H9 (cell line): ENCODE data around the gene OLR1. TPM values are rescaled to one million over a fixed set of nuclear protein-coding genes. Genes with fewer than 3 reads are reported as not detected.

ENCODE experiments used
- DNase-seq: peaks from one replicate; pipeline ENCODE4 v3.0.0-alpha.2; 2017
- H2AFZ ChIP-seq: one replicate; pipeline ENCODE4 v1.6.1; 2013; ENCODE audit warnings: mild to moderate bottlenecking, low read length, control low read depth, moderate library complexity
- H2AK5ac ChIP-seq: 2 replicates; pipeline ENCODE4 v1.6.1; 2013; ENCODE audit warnings: low read length, control low read depth, mixed read lengths; ENCODE audit not compliant: insufficient read length
- H2BK120ac ChIP-seq: one replicate; pipeline ENCODE4 v1.6.1; 2013; ENCODE audit warnings: low read depth, mild to moderate bottlenecking, low read length, control low read depth, inconsistent platforms; ENCODE audit not compliant: poor library complexity, severe bottlenecking
- H2BK12ac ChIP-seq: 2 replicates; pipeline ENCODE4 v1.6.1; 2013; ENCODE audit warnings: low read length, control low read depth, mixed read lengths, low read depth; ENCODE audit not compliant: insufficient read length
- H2BK15ac ChIP-seq: 2 replicates; pipeline ENCODE4 v1.6.1; 2013; ENCODE audit warnings: low read depth, low read length, control low read depth
- H2BK20ac ChIP-seq: one replicate; pipeline ENCODE4 v1.6.1; 2013; ENCODE audit warnings: low read depth, mild to moderate bottlenecking, low read length, control low read depth, inconsistent platforms; ENCODE audit not compliant: poor library complexity, severe bottlenecking
- H2BK5ac ChIP-seq: 2 replicates; pipeline ENCODE4 v1.6.1; 2013; ENCODE audit warnings: low read length, control low read depth, mixed read lengths; ENCODE audit not compliant: insufficient read length
- H3K14ac ChIP-seq: 2 replicates; pipeline ENCODE4 v1.6.1; 2013; ENCODE audit warnings: low read length, control low read depth; ENCODE audit not compliant: insufficient read depth
- H3K18ac ChIP-seq: 2 replicates; pipeline ENCODE4 v1.6.1; 2013; ENCODE audit warnings: low read depth, mild to moderate bottlenecking, mixed read lengths, low read length, control low read depth; ENCODE audit not compliant: insufficient read length
- H3K23ac ChIP-seq: 2 replicates; pipeline ENCODE4 v1.6.1; 2013; ENCODE audit warnings: low read length, control low read depth, mixed read lengths, low read depth; ENCODE audit not compliant: insufficient read length
- H3K23me2 ChIP-seq: 2 replicates; pipeline ENCODE4 v1.6.1; 2013; ENCODE audit warnings: low read depth, mild to moderate bottlenecking, mixed read lengths, low read length, control low read depth; ENCODE audit not compliant: insufficient read length, poor library complexity, severe bottlenecking
- H3K27ac ChIP-seq: 2 replicates; pipeline ENCODE4 v1.5.1; 2013; ENCODE audit warnings: low read length, control low read depth, mixed read lengths, low read depth; ENCODE audit not compliant: insufficient read length
- H3K27me3 ChIP-seq: 2 replicates; pipeline ENCODE4 v1.6.1; 2013; ENCODE audit warnings: low read length, control low read depth, inconsistent platforms; ENCODE audit not compliant: insufficient read depth
- H3K4ac ChIP-seq: 2 replicates; pipeline ENCODE4 v1.6.1; 2013; ENCODE audit warnings: low read depth, mild to moderate bottlenecking, control low read depth, inconsistent platforms, low read length, moderate library complexity
- H3K4me1 ChIP-seq: 2 replicates; pipeline ENCODE4 v1.6.1; 2013; ENCODE audit warnings: low read length, control low read depth, inconsistent platforms; ENCODE audit not compliant: insufficient read depth
- H3K4me2 ChIP-seq: 2 replicates; pipeline ENCODE4 v1.6.1; 2013; ENCODE audit warnings: low read length, control low read depth, mixed read lengths; ENCODE audit not compliant: insufficient read length, insufficient read depth
- H3K56ac ChIP-seq: 2 replicates; pipeline ENCODE4 v1.6.1; 2013; ENCODE audit warnings: low read depth, mild to moderate bottlenecking, mixed read lengths, low read length, control low read depth; ENCODE audit not compliant: insufficient read length
- H3K79me1 ChIP-seq: 2 replicates; pipeline ENCODE4 v1.6.1; 2013; ENCODE audit warnings: low read depth, mild to moderate bottlenecking, moderate library complexity, low read length, control low read depth, inconsistent platforms; ENCODE audit not compliant: insufficient read depth, poor library complexity, severe bottlenecking
- H3K79me2 ChIP-seq: 2 replicates; pipeline ENCODE4 v1.6.1; 2013; ENCODE audit warnings: low read length, control low read depth, inconsistent platforms; ENCODE audit not compliant: insufficient read depth
- H3K9ac ChIP-seq: 2 replicates; pipeline ENCODE4 v1.6.1; 2013; ENCODE audit warnings: low read length, control low read depth, mixed read lengths; ENCODE audit not compliant: insufficient read length; ENCODE audit errors: extremely low read depth
- H3K9me3 ChIP-seq: one replicate; pipeline ENCODE4 v1.6.1; 2013; ENCODE audit warnings: low read depth, low read length, inconsistent platforms; ENCODE audit not compliant: control insufficient read depth
- H3T11ph ChIP-seq: one replicate; pipeline ENCODE4 v1.6.1; 2013; ENCODE audit warnings: mild to moderate bottlenecking, low read length, control low read depth, inconsistent platforms
- H4K20me1 ChIP-seq: one replicate; pipeline ENCODE4 v1.6.1; 2013; ENCODE audit not compliant: control insufficient read depth, insufficient read length, insufficient read depth
- H4K5ac ChIP-seq: 2 replicates; pipeline ENCODE4 v1.6.1; 2013; ENCODE audit warnings: low read depth, mild to moderate bottlenecking, mixed read lengths, low read length, control low read depth; ENCODE audit not compliant: insufficient read length
- H4K8ac ChIP-seq: replicated peaks from 2 replicates; pipeline ENCODE4 v1.6.1; 2013; ENCODE audit warnings: low read length, control low read depth, mixed read lengths, low read depth; ENCODE audit not compliant: insufficient read length
- H4K91ac ChIP-seq: 2 replicates; pipeline ENCODE4 v1.6.1; 2013; ENCODE audit warnings: low read depth, mild to moderate bottlenecking, moderate library complexity, mixed read lengths, low read length, control low read depth; ENCODE audit not compliant: insufficient read length
- H3K27ac Mint-ChIP-seq, 3 experiments: 2 replicates in 2 of 3; 3 replicates in 1 of 3; pipeline ENCODE4 v1.8.0; 2020 to 2021; ENCODE audit warnings: mixed read lengths in 3 of 3, mild to moderate bottlenecking in 1 of 3, moderate library complexity in 1 of 3
- H3K27me3 Mint-ChIP-seq: 2 replicates; pipeline ENCODE4 v1.8.0; 2021; ENCODE audit warnings: low read depth, mild to moderate bottlenecking, moderate library complexity, mixed read lengths
- H3K36me3 Mint-ChIP-seq, 3 experiments: 2 replicates in 2 of 3; 3 replicates in 1 of 3; pipeline ENCODE4 v1.8.0; 2020 to 2021; ENCODE audit warnings: low read depth in 3 of 3, mixed read lengths in 3 of 3; ENCODE audit not compliant: insufficient read depth in 1 of 3
- H3K4me1 Mint-ChIP-seq, 2 experiments: 2 replicates each; pipeline ENCODE4 v1.8.0; 2020; ENCODE audit warnings: mixed read lengths in 2 of 2
- H3K4me3 Mint-ChIP-seq, 2 experiments: 2 replicates in 1 of 2; 3 replicates in 1 of 2; pipeline ENCODE4 v1.8.0; 2020 to 2021; ENCODE audit warnings: mild to moderate bottlenecking in 2 of 2, mixed read lengths in 2 of 2, moderate library complexity in 1 of 2
- H3K9me3 Mint-ChIP-seq, 2 experiments: 2 replicates in 1 of 2; 3 replicates in 1 of 2; pipeline ENCODE4 v1.8.0; 2020; ENCODE audit warnings: mild to moderate bottlenecking in 2 of 2, mixed read lengths in 2 of 2, moderate library complexity in 1 of 2
- WGBS: extraction: QIAGEN DNeasy Blood & Tissue Kit; methylation state at CpG from one replicate; pipeline ENCODE4 v1.1.7; 2013; ENCODE audit warnings: missing lambda C conversion rate, low lambda C conversion rate, mixed read lengths; ENCODE audit not compliant: insufficient read length; ENCODE audit errors: extremely low coverage; 5-methylcytosine and 5-hydroxymethylcytosine counted together
- total RNA-seq: library from RNA; stranded (reverse); gene quantifications from 2 replicates; pipeline ENCODE4 v1.2.1, GENCODE V29; 2021
- TF ChIP-seq, protein P1 (sequence below): fragments of 200-600 bp; sonication (generic); conservative IDR thresholded peaks from 3 replicates; pipeline ENCODE4 v1.8.0; 2021; ENCODE audit warnings: antibody characterized with exemption, mild to moderate bottlenecking

OLR1 gene
- total RNA-seq, 1 experiment from 2014 or later, result not detected

GRCh38 chr12:10210225-10210624, 38.3 kb upstream of the OLR1 start:
- H3K9me3 Mint-ChIP-seq, result no peaks in the 10 kb centered on the region; a peak in 1 of 5 replicates
- peaks cover 3% of the 10 kb centered on the region for H4K20me1 ChIP-seq
- no peak overlapping the region for H2AFZ ChIP-seq
- H4K8ac ChIP-seq, result no peak overlapping the region
- no CpG with 5 or more reads among the region's 15 CpGs for WGBS
- H3K9me3 ChIP-seq, result no peaks in the 10 kb centered on the region
- H2BK5ac ChIP-seq, result no peak overlapping the region
- no peak overlapping the region for H3K27ac Mint-ChIP-seq
- H3K23ac ChIP-seq, result no peak overlapping the region
- no peak for DNase-seq
- no peaks in the 10 kb centered on the region for H3K27me3 Mint-ChIP-seq
- no peak overlapping the region for H4K91ac ChIP-seq
- no peak overlapping the region for H2BK15ac ChIP-seq
- H3K4me3 Mint-ChIP-seq, result no peak overlapping the region
- H3K79me1 ChIP-seq, result peaks cover 4% of the 10 kb centered on the region
- TF ChIP-seq, protein P1, sequence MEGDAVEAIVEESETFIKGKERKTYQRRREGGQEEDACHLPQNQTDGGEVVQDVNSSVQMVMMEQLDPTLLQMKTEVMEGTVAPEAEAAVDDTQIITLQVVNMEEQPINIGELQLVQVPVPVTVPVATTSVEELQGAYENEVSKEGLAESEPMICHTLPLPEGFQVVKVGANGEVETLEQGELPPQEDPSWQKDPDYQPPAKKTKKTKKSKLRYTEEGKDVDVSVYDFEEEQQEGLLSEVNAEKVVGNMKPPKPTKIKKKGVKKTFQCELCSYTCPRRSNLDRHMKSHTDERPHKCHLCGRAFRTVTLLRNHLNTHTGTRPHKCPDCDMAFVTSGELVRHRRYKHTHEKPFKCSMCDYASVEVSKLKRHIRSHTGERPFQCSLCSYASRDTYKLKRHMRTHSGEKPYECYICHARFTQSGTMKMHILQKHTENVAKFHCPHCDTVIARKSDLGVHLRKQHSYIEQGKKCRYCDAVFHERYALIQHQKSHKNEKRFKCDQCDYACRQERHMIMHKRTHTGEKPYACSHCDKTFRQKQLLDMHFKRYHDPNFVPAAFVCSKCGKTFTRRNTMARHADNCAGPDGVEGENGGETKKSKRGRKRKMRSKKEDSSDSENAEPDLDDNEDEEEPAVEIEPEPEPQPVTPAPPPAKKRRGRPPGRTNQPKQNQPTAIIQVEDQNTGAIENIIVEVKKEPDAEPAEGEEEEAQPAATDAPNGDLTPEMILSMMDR, result no peak
- no peak overlapping the region for H3K27ac ChIP-seq
- peaks cover 12% of the 10 kb centered on the region for H3K23me2 ChIP-seq
- H3K9ac ChIP-seq, result no peak overlapping the region
- H3K14ac ChIP-seq, result no peak overlapping the region
- H3K4me1 ChIP-seq, result peaks cover 6% of the 10 kb centered on the region
- H3K4ac ChIP-seq, result no peak overlapping the region
- no peak overlapping the region for H3K56ac ChIP-seq
- no peak overlapping the region for H2BK12ac ChIP-seq
- H2BK120ac ChIP-seq, result no peak overlapping the region
- no peaks in the 10 kb centered on the region; a peak in 1 of 7 replicates for H3K36me3 Mint-ChIP-seq
- no peak overlapping the region for H4K5ac ChIP-seq
- no peak overlapping the region for H2BK20ac ChIP-seq
- H2AK5ac ChIP-seq, result no peak overlapping the region
- H3T11ph ChIP-seq, result no peak overlapping the region
- no peaks in the 10 kb centered on the region for H3K27me3 ChIP-seq
- H3K79me2 ChIP-seq, result peaks cover 3% of the 10 kb centered on the region; the same call in 1 of the 2 replicates
- peaks cover 30% of the 10 kb centered on the region in 2 experiments for H3K4me1 Mint-ChIP-seq
- H3K4me2 ChIP-seq, result no peak overlapping the region
- no peak overlapping the region for H3K18ac ChIP-seq
